Measurements from ENCODE around the gene NCOA1.

- TF ChIP-seq YY1 (IDR thresholded peaks at IDR 0.05; ENCODE audit: insufficient read depth, insufficient read length) (no peak), ZNF274 (IDR thresholded peaks at IDR 0.05; ENCODE audit: low read depth, low read length) (no peak)
Measured at GRCh38 chr2:24819442-24820174, 328.6 kb downstream of the NCOA1 start.

Measured in NT2/D1 (cell line).